ENCODE data around the gene CABP1. TPM values are rescaled to one million over a fixed set of nuclear protein-coding genes. Genes with fewer than 3 reads are reported as not detected.
A peak's percentile ranks its signal among the peaks of the same experiment; 100 is the strongest.

CABP1 gene
- total and polyA plus RNA-seq, 2 of the 13 experiments (the other 11 are each of a cell fraction or from before 2014, with no cell fraction given), result not detected

DNA sequence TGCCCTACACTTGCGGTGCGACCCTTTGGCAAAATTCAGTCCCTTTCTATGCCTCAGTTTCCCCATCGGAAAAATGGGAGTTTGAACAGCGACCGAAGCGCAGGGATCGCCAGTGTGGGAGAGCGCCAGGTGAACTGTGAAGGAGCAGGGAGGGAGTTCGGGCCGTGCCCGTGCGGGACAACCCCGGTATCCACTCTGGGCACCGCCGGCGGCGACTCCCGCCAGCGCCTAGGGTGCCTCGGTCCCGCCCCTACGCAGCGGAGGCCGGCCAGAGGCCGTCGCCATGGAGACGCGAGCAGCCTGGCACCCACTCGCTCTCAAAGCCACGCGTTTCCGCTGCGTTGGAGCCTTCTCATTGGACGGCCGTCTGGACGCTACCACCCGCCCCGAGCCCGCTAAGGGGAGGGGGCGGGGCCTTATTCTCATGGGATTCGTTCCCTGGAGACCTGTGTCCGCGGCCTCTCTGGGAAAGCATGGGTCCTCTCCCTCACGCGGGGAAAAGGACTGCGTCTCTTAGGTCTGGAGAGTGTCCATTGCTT lies 45.8 kb downstream of the CABP1 start (continued):
- TF ChIP-seq ZNF780A (CRISPR knock-in tag; IDR thresholded peaks at IDR 0.05) (no peak), IKZF4 (CRISPR knock-in tag; IDR thresholded peaks at IDR 0.05; ENCODE audit: borderline replicate concordance, low read depth, not compliant biosample characterization) (no peak), ZNF121 (CRISPR knock-in tag; IDR thresholded peaks at IDR 0.05) (no peak), NFYB (CRISPR knock-in tag; IDR thresholded peaks at IDR 0.05) (peak; percentile 83), SMAD1 (CRISPR knock-in tag; IDR thresholded peaks at IDR 0.05; ENCODE audit: borderline replicate concordance, low read depth) (no peak; the same call in 1 of the 2 replicates), ZNF570 (CRISPR knock-in tag; IDR thresholded peaks at IDR 0.05; ENCODE audit: borderline replicate concordance) (no peak), PPARG (CRISPR knock-in tag; conservative IDR thresholded peaks at IDR 0.05) (no peak), FOSL2 (CRISPR knock-in tag; IDR thresholded peaks at IDR 0.05) (no peak; the same call in 1 of the 2 replicates), ZNF792 (CRISPR knock-in tag; IDR thresholded peaks at IDR 0.05) (0 out of 2 replicates have a peak, but pooled peaks have one; percentile 15), HNRNPLL (IDR thresholded peaks at IDR 0.05; ENCODE audit: low read depth, low read length, poor library complexity, severe bottlenecking) (peak; percentile 55), PRPF4 (IDR thresholded peaks at IDR 0.05; ENCODE audit: low read depth, low read length, poor library complexity, severe bottlenecking) (no peak), FOXO1 (CRISPR knock-in tag; IDR thresholded peaks at IDR 0.05) (no peak), BCL6 (CRISPR knock-in tag; IDR thresholded peaks at IDR 0.05) (no peak), NFAT5 (CRISPR knock-in tag; IDR thresholded peaks at IDR 0.05) (no peak), ZNF264 (CRISPR knock-in tag; IDR thresholded peaks at IDR 0.05) (no peak), ZNF232 (CRISPR knock-in tag; IDR thresholded peaks at IDR 0.05; ENCODE audit: borderline replicate concordance) (peak; percentile 12; the same call in 1 of the 2 replicates), ZNF10 (CRISPR knock-in tag; IDR thresholded peaks at IDR 0.05; ENCODE audit: borderline replicate concordance, low read depth) (no peak), TFDP2 (CRISPR knock-in tag; IDR thresholded peaks at IDR 0.05) (no peak; the same call in 1 of the 2 replicates)
- TF ChIP-seq, protein P1, sequence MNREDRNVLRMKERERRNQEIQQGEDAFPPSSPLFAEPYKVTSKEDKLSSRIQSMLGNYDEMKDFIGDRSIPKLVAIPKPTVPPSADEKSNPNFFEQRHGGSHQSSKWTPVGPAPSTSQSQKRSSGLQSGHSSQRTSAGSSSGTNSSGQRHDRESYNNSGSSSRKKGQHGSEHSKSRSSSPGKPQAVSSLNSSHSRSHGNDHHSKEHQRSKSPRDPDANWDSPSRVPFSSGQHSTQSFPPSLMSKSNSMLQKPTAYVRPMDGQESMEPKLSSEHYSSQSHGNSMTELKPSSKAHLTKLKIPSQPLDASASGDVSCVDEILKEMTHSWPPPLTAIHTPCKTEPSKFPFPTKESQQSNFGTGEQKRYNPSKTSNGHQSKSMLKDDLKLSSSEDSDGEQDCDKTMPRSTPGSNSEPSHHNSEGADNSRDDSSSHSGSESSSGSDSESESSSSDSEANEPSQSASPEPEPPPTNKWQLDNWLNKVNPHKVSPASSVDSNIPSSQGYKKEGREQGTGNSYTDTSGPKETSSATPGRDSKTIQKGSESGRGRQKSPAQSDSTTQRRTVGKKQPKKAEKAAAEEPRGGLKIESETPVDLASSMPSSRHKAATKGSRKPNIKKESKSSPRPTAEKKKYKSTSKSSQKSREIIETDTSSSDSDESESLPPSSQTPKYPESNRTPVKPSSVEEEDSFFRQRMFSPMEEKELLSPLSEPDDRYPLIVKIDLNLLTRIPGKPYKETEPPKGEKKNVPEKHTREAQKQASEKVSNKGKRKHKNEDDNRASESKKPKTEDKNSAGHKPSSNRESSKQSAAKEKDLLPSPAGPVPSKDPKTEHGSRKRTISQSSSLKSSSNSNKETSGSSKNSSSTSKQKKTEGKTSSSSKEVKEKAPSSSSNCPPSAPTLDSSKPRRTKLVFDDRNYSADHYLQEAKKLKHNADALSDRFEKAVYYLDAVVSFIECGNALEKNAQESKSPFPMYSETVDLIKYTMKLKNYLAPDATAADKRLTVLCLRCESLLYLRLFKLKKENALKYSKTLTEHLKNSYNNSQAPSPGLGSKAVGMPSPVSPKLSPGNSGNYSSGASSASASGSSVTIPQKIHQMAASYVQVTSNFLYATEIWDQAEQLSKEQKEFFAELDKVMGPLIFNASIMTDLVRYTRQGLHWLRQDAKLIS (CRISPR knock-in tag; IDR thresholded peaks at IDR 0.05), result no peak
